HEK293T (cell line): ENCODE measurements around the gene FAM120A.

Source experiments
- ARNT ChIP-seq: fragments of 450-650 bp; IDR thresholded peaks from 2 replicates; pipeline ENCODE4 v1.6.1; 2017; ENCODE audit warnings: mild to moderate bottlenecking
- BHLHE40 ChIP-seq: fragments of 450-650 bp; IDR thresholded peaks from 2 replicates; pipeline ENCODE4 v1.6.1; 2016; ENCODE audit warnings: mild to moderate bottlenecking, moderate library complexity, borderline replicate concordance
- CTBP1 ChIP-seq: fragments of 450-650 bp; IDR thresholded peaks from 2 replicates; pipeline ENCODE4 v1.6.1; 2016; ENCODE audit warnings: borderline replicate concordance
- ELF4 ChIP-seq: fragments of 450-650 bp; IDR thresholded peaks from 2 replicates; pipeline ENCODE4 v1.6.1; 2017; ENCODE audit warnings: antibody characterized with exemption
- FOXA1 ChIP-seq: fragments of 450-650 bp; IDR thresholded peaks from 2 replicates; pipeline ENCODE4 v1.6.1; 2016; ENCODE audit warnings: mild to moderate bottlenecking
- FOXK2 ChIP-seq: fragments of 450-650 bp; IDR thresholded peaks from 2 replicates; pipeline ENCODE4 v1.6.1; 2016; ENCODE audit warnings: mild to moderate bottlenecking
- FOXM1 ChIP-seq: fragments of 450-650 bp; IDR thresholded peaks from 2 replicates; pipeline ENCODE4 v1.6.1; 2017; ENCODE audit warnings: mild to moderate bottlenecking, borderline replicate concordance
- HDGF ChIP-seq: fragments of 450-650 bp; IDR thresholded peaks from 2 replicates; pipeline ENCODE4 v1.6.1; 2017; ENCODE audit warnings: antibody characterized with exemption, borderline replicate concordance
- LEF1 ChIP-seq: fragments of 450-650 bp; IDR thresholded peaks from 2 replicates; pipeline ENCODE4 v1.6.1; 2017; ENCODE audit warnings: mild to moderate bottlenecking, borderline replicate concordance
- NFRKB ChIP-seq: fragments of 450-650 bp; IDR thresholded peaks from 2 replicates; pipeline ENCODE4 v1.6.1; 2016; ENCODE audit warnings: mild to moderate bottlenecking, moderate library complexity
- SP1 ChIP-seq: fragments of 450-650 bp; IDR thresholded peaks from 2 replicates; pipeline ENCODE4 v1.6.1; 2017
- SUZ12 ChIP-seq: fragments of 450-650 bp; IDR thresholded peaks from 2 replicates; pipeline ENCODE4 v1.6.1; 2016; ENCODE audit warnings: mild to moderate bottlenecking
- TARDBP ChIP-seq: fragments of 450-650 bp; IDR thresholded peaks from 2 replicates; pipeline ENCODE4 v1.6.1; 2016

- TF ChIP-seq ELF4 (no peak), HDGF (no peak), SP1 (no peak), FOXK2 (no peak), FOXM1 (no peak), FOXA1 (no peak), ARNT (no peak), NFRKB (no peak), SUZ12 (no peak), BHLHE40 (no peak), LEF1 (no peak), CTBP1 (no peak), TARDBP (no peak)
Measured at GRCh38 chr9:93588641-93589609, 137.4 kb downstream of the FAM120A start.
